GM21367 (cell line): ENCODE data around the gene UBXN4.
"Not testable (repeated sequence)": the region's sequence is repeated elsewhere in the genome, so short reads cannot be mapped to it uniquely, and the experiment has no call there.

Experiments used
- ATAC-seq: cut with Tn5 transposase; IDR thresholded peaks from one replicate; pipeline ENCODE4 v1.9.1; 2021; ENCODE audit not compliant: unreplicated experiment

Gene UBXN4

DNA sequence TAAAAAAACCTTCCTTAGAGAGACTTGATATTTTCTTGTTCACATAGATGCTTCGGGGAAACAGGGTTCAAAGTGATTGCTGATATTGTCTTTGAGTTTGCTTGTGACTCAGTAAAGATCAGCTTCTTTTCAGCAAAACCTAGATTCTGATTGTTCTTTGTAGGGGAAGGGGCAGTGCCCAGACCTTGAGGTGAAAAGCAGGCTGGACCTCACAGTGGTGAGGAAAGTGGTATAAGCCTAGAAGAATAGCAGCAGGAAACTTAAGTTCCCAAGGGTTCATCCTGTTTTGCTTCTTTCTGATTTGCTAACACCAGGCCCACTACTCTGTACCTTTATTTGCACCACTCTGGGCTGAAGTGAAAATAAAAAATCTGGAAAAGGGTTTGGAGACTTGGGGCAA, 20.9 kb downstream of the UBXN4 start:
- ATAC-seq = no peak

DNA sequence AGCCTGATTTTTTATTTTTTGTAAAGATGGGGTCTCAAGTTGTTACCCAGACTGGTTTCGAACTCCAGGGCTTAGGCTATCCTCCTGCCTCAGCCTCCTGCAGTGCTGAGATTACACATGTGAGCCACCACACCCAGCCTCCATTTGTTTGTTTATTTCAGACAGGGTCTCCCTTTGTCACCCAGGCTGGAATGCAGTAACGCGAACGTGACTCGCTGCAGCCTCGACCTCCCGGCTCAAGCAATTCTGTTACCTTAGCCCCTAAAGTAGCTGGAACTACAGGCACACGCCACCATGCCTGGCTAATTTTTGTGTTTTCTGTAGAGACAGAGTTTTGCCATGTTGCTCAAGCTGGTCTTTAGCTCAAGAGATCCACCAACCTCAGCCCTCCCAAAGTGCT, 27.2 kb downstream of the UBXN4 start:
- ATAC-seq = no peak

DNA sequence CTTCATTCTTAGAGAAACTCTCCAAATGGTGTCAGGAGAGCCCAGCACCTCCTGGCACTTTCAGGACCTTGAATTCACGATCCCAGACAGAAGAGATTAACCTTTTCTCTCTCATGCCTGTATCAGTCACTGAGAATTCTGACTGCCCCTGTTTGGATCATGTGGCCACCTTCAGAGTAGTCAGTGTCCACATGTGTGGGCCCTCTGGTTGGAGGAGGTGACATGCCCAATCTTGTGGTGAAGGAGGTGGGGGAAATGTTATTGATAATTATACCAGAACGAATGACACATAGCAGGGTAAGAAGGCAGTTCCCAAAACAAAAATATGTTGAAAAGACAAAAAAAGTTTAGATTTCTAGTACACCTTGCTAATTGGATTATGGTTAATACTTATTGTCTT, 31.7 kb downstream of the UBXN4 start:
- ATAC-seq = no peak

DNA sequence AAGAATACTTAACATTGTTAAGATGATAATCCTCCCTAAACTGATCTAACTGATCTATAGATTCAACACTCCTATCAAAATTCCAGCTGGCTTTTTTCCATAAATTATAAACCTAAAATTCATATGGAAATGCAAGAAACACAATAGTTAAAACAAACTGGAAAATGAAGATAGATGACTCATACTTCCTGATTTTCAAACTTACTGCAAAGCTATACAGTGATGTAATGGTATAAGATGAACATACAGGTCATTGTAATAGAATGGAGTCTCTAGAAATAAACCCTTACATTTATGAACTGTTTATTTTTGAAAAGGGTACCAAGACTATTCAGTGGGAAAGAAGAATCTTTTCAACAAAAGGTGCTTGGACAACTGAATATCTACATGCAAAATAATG, 32.3 kb downstream of the UBXN4 start:
- no peak for ATAC-seq

DNA sequence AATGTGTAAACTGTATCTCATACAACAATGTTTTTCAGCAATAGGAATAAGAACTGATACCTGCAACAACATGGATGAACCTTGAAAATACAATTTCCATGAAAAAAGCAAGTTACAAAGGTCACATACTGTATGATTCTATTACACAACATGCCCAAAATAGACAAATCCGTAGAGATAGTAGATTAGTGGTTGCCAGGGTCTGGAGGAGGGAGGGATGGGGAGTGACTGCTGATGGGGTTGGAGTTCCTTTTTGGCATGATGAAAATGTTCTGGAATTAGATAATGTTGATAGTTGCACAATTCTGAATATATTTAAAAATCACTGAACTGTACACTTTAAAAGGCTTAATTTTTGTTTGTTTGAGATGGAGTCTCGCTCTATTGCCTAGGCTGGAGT, 33.8 kb downstream of the UBXN4 start:
- no peak for ATAC-seq

DNA sequence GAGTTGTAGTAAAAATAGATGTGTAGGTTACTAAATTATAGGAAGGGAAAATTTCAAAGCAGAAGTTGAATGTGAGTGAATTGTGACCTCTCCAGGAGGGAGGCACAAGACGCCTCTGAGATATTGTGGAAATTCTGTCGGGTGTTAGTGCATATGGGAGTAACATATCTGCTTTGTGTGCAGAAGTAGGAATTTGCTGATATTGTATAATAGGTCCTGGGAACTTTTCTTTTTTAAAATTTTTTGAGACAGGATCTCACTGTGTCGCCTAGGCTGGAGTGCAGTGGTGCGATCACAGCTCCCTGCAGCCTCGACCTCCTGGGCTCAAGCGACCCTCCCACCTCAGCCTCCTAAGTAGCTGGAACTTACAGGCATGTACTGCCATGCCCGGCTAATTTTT, 34.7 kb downstream of the UBXN4 start:
- ATAC-seq = no peak

DNA sequence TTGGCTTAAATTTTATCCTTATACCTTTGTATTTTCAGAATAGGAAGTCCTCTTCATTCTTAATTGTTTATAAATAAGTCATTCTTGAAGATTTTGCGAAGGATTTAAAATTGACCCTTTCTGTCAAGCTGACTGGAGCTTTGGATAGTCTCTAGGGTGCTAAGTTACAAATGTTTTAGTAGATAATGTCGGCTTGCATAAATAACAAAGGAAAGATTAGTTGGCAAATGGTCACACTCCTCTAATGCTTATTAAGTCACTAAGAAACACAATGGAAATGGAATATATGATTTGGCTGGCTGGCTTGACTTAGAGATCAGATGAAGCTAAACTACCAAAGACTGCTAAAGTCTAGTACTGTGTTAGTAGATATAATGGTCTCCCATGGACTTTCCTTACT, 40.6 kb downstream of the UBXN4 start:
- ATAC-seq = no peak

DNA sequence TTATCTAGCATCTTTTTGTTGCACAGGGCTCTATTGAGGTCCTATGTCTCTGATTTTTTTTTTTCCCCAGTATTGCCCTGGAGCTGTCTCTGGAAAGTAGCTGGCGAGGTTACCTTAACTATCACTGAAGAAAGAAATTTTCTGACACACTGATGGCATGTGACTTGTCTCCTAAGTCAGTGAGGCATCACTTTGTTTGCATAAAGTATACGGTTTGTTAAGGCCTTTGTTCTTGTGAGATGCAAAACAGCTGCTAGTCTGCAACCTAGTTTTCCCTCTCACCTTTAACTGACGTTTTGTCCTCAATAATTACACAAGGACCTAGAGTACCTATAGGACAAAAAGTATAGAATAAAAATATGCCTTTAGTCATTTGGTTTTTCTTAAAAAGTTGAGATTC, 41.8 kb downstream of the UBXN4 start:
- ATAC-seq = no peak

DNA sequence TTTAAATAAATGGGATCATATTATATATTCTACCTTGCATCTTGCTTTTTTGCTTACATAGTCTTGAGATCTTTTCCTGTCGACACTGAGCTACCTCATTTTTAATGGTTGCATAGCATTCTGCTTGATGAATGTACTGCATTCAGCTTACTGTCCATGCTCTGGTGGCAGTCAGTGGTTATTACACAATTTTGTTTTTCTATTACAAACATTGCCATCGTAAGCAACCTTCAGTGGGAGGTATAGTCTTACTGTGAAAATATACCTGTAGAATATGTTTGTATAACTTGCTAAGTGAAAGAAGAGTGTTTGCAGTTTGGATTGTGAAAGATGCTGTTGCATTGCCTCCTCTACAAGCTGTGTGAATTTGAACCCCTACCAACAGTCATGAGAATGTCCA, 43.4 kb downstream of the UBXN4 start:
- ATAC-seq = no peak

DNA sequence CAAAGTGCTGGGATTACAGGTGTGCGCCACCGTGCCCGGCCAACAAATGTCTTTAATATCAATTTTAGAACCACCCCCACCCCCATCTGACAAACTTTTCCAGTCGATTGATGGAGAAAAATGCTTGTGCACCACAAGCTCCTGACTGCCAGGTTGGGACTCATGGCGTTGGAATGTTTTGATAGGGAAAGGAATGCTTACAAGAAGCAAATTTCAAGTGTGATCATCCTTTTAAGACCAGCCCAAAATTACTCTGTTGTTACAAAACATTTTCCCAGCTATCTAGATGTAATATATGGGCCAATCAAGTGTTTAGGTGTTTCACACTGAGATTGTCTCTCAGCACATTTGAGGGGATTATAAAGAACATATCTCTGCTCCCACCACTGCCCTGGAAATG, 45.2 kb downstream of the UBXN4 start:
- no peak for ATAC-seq

DNA sequence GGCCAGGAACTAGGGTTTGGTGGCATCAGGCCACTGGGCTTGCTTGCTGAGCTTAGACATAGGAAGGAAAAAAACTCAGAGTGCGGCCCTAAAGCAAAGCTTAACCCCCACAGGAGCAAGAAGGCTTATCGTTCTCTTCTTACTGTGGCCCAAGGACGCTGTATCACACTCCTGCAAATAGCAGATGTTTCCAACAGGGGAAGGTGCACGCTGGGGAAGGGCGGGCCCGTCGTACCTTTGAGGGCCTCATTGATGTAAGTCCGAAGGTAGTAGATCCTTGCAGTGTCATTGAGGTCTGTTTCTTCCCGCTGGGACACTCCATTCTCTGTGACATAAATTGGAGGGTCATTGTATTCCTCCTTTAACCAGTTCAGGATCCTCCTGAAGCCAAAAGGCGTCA, 48.8 kb downstream of the UBXN4 start:
- no peak for ATAC-seq

DNA sequence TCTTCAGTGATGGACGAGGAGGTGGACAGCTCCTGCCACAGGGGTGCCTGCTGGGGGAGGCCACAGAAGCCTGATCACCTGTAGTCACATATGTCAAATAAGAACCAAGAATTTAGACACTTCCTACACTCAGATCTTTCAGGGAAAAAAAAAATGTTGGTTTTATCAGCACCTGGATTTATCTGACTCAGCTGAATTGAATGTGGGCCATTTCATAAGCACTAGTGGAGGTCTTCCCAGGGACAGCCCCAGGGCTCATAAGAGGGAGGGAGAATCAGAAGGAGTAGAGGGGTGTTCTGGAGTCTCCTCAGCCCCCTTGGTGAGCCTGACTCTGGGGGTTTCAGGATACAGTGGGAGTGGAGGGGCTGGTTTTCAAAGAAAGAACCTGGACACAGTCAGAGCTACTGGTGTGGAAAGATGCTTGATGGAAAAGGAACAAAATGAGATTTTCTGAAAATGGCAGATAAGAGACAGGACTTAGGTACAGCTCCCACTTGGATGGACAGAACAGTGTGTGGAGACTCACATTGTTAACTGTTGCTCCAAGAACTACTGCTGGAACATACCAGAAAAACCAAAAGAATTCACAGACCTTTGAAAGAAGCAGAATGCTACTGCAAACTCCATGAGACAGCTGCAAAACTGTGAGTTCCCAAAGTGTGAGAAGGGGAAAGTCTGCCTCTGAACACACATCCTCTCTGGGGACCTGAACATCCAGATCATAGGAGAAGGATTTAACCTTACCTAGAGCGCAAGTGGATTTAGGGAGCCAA, 49.9 kb downstream of the UBXN4 start:
- no peak for ATAC-seq

DNA sequence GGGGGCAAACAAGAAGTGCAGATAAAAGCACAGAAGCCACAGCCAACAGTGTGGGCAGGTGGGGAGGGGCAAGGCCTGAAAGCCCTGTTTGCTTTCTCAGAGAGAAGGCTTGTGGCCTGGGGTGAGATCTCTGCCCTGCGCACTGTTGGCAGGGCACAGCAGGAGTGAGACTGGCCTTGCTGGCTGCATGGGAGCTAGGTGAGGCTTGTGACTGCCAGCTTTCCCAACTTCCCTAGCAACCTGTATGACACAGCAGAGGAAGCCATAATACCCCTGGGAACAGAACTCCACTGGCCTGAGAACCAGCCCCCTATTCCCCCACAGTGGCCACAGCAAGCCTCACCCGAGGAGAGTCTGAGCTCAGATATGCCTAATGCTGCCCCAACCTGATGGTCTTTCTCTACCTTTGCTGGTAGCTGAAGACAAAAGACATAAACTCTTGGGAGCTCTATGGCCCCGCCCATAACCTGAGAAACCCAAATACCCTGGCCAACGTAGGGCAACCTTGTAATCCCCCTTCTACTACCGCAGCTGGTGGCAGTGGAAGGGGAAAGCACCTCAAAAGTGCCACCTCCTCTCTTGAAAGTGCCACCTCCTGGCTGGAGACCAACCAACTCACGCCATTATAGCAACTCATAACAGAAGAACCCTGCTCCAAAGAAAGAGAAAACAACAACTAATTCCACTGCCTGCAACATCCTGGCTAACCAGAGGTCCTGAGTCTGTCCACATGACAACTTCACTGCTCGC, 50.9 kb downstream of the UBXN4 start:
- no peak for ATAC-seq

DNA sequence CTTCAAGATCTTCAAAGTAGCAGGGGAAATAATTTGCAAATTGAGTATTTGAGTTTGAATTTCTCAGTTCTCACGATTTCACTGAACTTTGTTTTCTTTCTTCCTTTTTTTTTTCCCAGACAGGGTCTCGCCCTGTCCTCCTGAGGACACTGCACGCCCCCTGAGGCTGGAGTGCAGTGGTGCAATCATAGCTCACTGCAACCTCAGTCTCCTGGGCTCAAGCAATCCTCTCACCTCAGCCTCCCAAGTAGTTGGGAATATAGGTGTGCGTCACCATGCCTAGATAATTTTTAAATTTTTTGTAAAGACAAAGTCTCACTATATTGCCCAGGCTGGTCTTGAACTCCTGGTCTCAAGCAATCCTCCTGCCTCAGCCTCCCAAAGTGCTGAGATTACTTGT, 54.0 kb downstream of the UBXN4 start:
- not testable (repeated sequence) for ATAC-seq

DNA sequence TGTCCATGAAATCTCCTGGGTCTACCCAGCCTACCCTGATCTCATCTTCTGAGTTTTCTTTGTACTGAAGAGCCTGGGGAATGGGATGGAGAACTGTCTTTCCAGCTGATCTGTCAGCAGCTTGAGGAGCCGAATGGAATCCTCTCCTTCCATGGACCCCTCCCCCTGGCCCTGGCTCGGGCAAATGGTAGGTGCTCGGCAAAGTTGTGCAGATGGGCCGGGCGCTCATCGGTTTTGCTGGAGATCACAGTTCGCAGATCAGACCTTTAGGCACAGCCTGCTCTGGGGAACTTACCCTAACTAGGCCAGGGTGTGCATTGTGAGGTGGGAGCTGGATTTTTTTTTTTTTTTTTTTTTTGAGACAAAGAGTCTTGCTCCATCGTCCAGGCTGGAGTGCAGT, 55.0 kb downstream of the UBXN4 start:
- ATAC-seq = no peak

DNA sequence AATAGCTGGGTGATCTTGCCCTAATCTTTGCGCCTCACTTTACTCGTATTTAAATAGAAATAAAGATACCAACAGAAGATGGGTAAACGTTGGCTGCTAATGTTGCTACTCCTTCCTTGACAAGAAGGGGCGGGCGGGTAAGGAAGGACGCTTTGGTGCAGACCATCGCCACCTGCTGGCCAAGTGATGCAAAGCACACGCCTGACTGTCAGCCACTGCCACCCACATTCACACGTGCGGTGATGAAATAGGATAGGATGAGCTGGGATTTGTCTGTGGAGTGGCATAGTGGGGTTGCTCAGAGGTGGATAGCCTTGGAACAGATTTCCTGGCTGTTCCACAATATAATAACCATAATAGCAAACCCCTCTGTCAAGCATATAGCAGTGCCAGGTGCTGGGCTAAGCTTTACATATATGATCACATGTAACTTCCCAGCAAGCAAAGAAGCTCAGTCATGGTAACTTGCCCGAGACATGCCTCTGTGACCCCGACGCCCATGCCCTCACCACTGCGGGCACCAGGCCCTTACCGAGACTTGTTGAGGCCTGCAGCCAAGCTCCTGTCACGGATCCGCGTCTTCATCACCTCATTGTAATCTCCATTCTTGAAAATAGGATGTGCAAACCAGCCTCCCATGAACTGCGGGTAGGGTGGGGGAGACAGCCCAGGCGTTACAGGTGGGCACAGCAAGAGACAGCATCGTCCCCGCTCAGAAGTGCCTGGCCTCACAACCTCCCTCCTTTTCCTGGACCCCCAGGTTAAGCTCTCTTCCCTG, 56.0 kb downstream of the UBXN4 start:
- ATAC-seq = no peak

DNA sequence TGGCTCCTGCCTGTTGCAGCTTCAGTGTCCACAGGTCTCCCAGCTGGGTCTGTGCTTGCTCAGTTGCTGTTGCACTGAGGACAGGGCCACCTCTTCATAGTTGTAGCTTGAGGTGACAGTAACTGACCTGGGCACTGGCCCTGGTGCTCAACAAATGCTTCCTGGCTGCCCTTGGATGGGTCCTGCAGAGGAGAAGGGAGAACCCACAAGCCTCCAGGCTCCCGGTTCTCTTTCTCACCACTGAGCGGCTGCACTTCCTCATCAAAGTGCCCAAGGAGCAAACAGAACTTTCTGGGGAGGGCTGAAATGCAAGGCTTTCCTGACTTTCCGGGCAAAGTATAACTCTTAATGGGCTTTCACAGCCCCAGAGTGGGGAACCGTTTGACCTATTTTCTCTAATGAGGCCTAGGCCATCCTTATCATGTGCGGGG, 56.6 kb downstream of the UBXN4 start:
- ATAC-seq = no peak

DNA sequence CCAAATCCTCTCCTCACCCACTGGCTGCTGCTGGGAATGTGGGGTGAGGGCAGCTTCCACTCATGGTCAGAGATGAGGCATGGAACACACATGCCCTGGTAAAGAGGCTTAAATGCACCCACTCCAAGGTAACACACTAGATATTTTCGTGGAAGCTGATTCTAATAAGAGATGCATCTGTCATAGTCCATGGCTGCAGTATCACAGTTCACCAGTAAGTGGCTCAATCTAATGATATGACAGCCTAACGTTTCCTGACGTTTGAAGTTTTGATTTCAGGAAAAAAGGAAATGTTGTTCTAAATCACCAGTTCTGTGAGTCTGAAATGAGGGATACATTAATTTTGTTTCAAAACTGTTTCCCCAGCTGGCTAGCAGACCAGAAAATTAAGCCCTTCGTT, 57.1 kb downstream of the UBXN4 start:
- no peak for ATAC-seq

DNA sequence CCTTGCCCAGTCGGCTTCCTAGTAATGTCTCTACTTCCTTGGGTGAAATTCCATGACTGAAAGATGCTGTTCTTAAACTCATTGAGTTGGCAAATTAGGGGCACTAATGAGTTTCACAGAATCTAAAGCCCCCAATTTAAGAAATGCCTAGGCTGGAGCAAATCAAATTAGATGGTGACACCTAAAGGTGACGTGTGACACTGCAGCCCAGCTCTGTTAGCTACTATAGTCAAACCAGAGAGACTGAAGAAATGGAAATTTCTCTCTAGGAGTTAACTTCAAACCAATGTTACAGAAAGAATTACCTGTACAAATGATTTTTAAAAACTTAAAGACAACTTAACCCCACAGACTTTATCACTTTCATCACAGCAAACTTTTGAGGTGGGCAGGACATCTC, 58.1 kb downstream of the UBXN4 start:
- ATAC-seq = no peak

DNA sequence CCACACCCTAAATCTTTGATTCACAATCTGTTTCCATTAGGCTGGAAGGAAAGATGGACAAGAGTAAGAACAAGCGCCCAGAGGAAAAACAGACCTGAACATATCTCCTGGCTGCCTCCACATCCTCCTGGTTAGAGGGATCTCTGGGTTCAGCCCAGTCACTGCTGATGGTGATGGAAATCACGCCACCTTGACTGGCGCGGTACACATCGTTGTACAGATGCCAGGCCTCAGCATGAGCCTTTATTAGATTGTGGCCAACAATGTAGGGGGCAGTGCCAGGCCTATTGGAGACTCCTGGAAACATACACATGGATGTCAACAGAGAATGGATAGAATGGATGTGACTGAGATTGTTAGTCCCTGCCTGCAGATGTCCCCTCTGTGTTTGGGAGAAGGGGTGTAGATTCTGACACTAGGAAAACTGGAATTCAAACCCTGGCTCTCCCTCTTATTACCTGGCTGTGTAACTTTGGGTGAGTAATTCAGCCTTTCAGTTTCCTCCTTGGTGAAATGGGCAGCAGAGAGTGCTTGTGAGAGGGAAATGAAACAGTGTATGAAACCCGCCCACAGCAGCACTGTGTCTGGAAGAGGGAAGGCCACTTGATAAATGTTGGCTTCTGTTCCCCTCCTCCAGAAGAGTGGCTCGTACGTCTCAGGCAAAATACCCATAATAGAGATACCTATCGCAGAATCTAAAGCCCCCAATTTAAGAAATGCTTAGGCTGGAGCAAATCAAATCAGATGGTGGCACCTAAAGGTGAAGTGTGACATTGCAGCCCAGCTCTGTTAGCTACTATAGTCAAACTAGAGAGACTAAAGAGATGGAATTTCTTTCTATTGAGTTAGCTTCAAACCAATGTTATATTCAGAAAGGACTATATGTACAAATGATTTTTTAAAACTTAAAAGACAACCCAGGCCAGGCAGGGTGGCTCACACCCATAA, 59.1 kb downstream of the UBXN4 start:
- no peak for ATAC-seq

DNA sequence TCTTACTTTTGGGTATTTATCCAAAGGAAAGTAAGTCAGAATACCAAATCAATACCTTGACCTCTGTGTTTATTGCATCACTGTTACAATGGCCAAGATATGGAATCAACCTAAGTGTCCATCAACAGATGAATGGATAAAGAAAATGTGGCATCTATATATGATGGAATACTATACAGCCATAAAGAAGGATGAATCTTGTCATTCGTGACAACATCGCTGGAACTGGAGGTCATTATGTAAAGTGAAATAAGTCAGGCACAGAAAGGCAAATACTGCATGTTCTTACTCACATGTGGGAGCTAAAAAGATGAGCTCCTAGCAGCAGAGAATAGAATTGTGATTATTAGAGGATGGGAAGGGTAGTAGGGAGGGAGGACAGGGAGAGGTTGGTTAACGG, 60.7 kb downstream of the UBXN4 start:
- ATAC-seq = no peak
